ENCODE measurements around the gene DTNA. TPM values are rescaled to one million over a fixed set of nuclear protein-coding genes. Genes with fewer than 3 reads are reported as not detected.

Gene DTNA
- total and polyA plus RNA-seq, 12 donors = 6.3 to 43.9 (median 22.3) TPM

DNA sequence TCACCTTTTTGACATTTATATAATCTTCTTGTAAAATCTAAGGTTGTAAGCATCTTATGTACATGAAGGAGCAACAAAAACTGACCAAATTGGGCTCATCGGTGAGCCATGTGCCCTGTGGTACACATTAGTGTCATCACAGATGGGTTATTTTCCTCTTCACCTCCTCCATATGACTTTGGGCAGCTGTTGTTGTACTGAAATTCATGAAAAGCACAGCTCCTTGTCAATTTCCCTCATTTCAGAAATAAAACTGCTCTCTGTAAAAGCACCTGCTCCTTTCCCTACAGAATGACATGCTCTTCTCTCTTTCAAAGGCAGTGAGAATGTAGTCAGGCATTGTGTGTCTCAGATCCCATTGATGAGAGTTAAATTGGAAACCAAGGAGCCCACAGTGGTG is 42.0 kb downstream of the DTNA start:
- DNase-seq = no peak
- intact Hi-C loops (cut with DNase I) = no loop called here
- H3K9me3 ChIP-seq (replicated peaks in 1 of 3) = no peaks in the 10 kb centered on the region
- TF ChIP-seq CTCF (IDR thresholded peaks at IDR 0.05) (no peak), POLR2A (IDR thresholded peaks at IDR 0.05) (no peak)
- H3K4me3 ChIP-seq = no peak overlapping the region
- no peaks in the 10 kb centered on the region for H3K36me3 ChIP-seq (replicated peaks in 1 of 2)
- peaks cover 0 to 11% of the 10 kb centered on the region in 2 donors for H3K4me1 ChIP-seq (replicated peaks in 1 of 2)
- no peak overlapping the region for H3K27ac ChIP-seq
- WGBS, 4 donors = 80 to 97% (median 94%) methylated on average over 1 of the region's 1 CpG
- H3K27me3 ChIP-seq = no peaks in the 10 kb centered on the region

DNA sequence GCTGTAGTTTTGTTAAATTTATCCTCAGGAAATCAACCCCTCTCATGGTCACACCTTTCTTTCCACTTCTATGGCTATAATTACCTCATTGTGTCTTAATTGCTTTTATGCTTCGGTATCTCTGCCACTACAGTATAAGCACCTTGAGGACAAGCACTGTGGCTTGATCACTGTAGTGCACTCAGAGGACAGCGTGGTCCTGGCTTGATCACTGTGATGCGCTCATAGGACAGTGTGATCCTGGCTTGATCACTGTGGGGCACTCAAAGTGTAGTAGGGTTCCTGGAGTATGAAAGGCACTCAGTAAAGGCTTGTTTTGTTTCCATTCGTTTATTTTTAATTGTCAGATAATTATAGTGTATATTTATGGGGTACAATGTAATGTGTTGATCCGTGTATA is 44.2 kb downstream of the DTNA start:
- intact Hi-C loops (cut with DNase I) = no loop called here
- Histone ChIP-seq H3K27ac (no peak overlapping the region), H3K4me1 (replicated peaks in 1 of 2) (peaks cover 0 to 11% of the 10 kb centered on the region in 2 donors), H3K36me3 (replicated peaks in 1 of 2) (no peaks in the 10 kb centered on the region), H3K27me3 (no peaks in the 10 kb centered on the region), H3K9me3 (replicated peaks in 1 of 3) (no peaks in the 10 kb centered on the region), H3K4me3 (no peak overlapping the region)
- 88 to 93% (median 90%) methylated on average over 5 of the region's 5 CpGs for whole genome bisulfite sequencing, 4 donors
- TF ChIP-seq POLR2A (IDR thresholded peaks at IDR 0.05) (no peak), CTCF (IDR thresholded peaks at IDR 0.05) (no peak)
- DNase-seq = no peak

DNA sequence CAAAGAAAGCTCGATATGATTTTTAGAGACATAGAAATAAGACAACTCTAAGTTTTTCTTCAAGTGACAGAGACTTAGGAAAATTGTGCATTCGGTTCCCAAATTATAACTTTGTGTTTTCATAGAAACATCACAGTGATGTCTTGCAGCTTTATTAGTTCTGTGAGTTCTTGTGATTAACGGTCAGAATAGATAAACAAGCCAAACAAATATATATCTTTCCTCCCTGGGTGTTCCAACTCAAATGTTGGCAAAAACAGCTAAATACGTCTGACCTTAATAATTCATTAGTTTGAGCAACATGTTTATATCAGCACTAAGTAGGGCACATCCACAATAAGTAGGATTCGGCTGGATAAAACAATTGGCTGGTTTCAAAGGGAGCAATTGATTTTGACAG is 47.6 kb downstream of the DTNA start:
- H3K27me3 ChIP-seq = no peaks in the 10 kb centered on the region
- H3K9me3 ChIP-seq (replicated peaks in 1 of 3) = no peaks in the 10 kb centered on the region
- intact Hi-C loops (cut with DNase I) = no loop called here
- no peak for DNase-seq
- peaks cover 0 to 11% of the 10 kb centered on the region in 2 donors for H3K4me1 ChIP-seq (replicated peaks in 1 of 2)
- WGBS, 4 donors = 57 to 65% (median 64%) methylated on average over 5 of the region's 5 CpGs
- TF ChIP-seq POLR2A (IDR thresholded peaks at IDR 0.05) = no peak
- TF ChIP-seq CTCF (IDR thresholded peaks at IDR 0.05) = no peak
- H3K36me3 ChIP-seq (replicated peaks in 1 of 2) = no peaks in the 10 kb centered on the region
- no peak overlapping the region for H3K4me3 ChIP-seq
- no peak overlapping the region for H3K27ac ChIP-seq

DNA sequence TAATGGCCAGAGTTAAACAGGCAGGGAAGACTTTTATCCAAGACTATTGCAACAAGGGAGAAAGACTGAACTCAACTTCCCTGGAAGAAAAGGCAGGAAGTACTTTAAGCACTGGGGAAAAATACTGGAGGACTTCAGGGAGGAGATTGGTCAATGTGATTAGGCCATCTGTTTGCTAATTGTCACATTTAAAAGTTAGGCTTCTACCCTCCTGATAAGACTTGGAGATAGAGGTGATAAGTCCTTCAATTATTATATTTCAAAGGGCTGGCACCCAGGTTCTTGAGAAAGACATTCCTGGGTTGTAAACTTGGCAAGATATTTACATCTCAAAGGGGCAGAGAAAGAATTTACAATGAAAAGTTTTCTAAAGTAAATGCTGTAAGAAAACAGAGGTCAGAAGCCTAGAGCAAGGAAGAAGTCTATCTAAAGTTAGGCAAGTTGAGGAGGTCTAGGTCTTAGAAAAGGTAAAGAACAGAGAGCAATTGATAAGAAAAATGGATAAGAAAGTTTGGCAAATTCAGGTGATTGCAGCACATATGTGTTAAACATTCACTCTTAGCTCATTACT is 48.4 kb downstream of the DTNA start:
- no peak overlapping the region for H3K27ac ChIP-seq
- TF ChIP-seq CTCF (IDR thresholded peaks at IDR 0.05) (no peak), POLR2A (IDR thresholded peaks at IDR 0.05) (no peak)
- intact Hi-C loops (cut with DNase I) = no loop called here
- no peak overlapping the region for H3K4me3 ChIP-seq
- DNase-seq = no peak
- peaks cover 0 to 11% of the 10 kb centered on the region in 2 donors for H3K4me1 ChIP-seq (replicated peaks in 1 of 2)
- no peaks in the 10 kb centered on the region for H3K27me3 ChIP-seq
- no peaks in the 10 kb centered on the region for H3K36me3 ChIP-seq (replicated peaks in 1 of 2)
- H3K9me3 ChIP-seq (replicated peaks in 1 of 3) = no peaks in the 10 kb centered on the region

Data from adrenal gland (tissue), 12 donors.